ENCODE measurements around the gene CACNA1S. TPM values are rescaled to one million over a fixed set of nuclear protein-coding genes. Genes with fewer than 3 reads are reported as not detected.

Gene CACNA1S
- total and polyA plus RNA-seq, 8 donors = under 0.01 TPM; not detected in 7

- Histone ChIP-seq H3K9me3 (no peaks in the 10 kb centered on the region), H3K27me3 (no peaks in the 10 kb centered on the region), H3K27ac (no peak overlapping the region), H3K4me3 (no peak overlapping the region), H3K4me1 (no peaks in the 10 kb centered on the region), H3K36me3 (no peaks in the 10 kb centered on the region)
- FAIRE-seq (no peak), ATAC-seq (no peak), DNase-seq (peak in 1 of 6 donors; percentile 29)
- WGBS, 2 donors = 61 to 63% methylated on average over 4 of the region's 4 CpGs
- intact Hi-C loops (cut with DNase I) = no loop called here
- TF ChIP-seq, protein P1, sequence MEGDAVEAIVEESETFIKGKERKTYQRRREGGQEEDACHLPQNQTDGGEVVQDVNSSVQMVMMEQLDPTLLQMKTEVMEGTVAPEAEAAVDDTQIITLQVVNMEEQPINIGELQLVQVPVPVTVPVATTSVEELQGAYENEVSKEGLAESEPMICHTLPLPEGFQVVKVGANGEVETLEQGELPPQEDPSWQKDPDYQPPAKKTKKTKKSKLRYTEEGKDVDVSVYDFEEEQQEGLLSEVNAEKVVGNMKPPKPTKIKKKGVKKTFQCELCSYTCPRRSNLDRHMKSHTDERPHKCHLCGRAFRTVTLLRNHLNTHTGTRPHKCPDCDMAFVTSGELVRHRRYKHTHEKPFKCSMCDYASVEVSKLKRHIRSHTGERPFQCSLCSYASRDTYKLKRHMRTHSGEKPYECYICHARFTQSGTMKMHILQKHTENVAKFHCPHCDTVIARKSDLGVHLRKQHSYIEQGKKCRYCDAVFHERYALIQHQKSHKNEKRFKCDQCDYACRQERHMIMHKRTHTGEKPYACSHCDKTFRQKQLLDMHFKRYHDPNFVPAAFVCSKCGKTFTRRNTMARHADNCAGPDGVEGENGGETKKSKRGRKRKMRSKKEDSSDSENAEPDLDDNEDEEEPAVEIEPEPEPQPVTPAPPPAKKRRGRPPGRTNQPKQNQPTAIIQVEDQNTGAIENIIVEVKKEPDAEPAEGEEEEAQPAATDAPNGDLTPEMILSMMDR (IDR thresholded peaks at IDR 0.05) = no peak
These were observed 17.4 kb downstream of the CACNA1S start for GRCh38 chr1:201094832-201095231.

DNA sequence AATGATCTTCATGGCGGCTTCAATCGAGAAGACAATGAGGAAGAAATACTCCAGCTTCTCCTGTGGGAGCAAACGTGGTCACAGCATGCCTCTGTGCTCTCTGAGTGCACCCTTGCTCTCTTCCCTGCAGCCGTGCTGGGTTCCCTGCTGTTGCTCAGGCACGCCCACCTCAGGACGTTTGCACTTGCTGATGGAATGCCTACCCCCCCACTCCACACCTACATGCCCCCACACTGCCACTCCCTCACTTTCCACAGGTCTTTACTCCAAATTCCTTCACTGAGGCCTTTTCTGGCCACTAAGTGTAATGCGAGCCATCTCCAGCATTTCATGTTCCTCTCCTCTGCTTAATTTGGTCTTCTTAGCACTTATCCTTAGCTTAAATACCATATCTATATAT is 18.3 kb downstream of the CACNA1S start:
- 72 to 77% methylated on average over 7 of the region's 7 CpGs for WGBS, 2 donors
- no peak overlapping the region for H3K27ac ChIP-seq
- H3K4me3 ChIP-seq = no peak overlapping the region
- TF ChIP-seq, protein P1 (IDR thresholded peaks at IDR 0.05) = no peak
- H3K9me3 ChIP-seq = no peaks in the 10 kb centered on the region
- ATAC-seq = no peak
- FAIRE-seq = no peak
- H3K27me3 ChIP-seq = no peaks in the 10 kb centered on the region
- DNase-seq = peak in 1 of 6 donors; percentile 14
- intact Hi-C loops (cut with DNase I) = no loop called here
- no peaks in the 10 kb centered on the region for H3K36me3 ChIP-seq
- H3K4me1 ChIP-seq = no peaks in the 10 kb centered on the region

DNA sequence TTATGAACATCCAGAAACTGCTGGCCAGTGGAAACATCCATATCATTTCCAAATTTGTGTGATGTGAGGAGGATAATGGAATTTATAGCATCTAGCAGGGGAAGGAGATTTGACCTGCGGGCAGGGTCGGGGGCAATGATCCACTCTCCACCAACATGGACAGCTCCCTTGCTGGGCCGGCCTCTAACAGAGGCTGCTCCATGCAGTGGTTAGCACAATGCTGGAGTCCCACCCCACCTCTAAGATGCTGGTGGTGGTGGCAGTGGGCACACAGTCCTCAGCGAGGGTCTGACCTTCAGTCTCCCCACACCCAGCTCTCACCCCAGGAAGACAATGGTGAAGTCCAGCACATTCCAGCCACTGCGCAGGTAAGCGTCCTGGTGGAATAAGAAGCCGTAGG is 18.7 kb downstream of the CACNA1S start:
- no peak overlapping the region for H3K4me3 ChIP-seq
- ATAC-seq = no peak
- H3K27me3 ChIP-seq = no peaks in the 10 kb centered on the region
- TF ChIP-seq, protein P1 (IDR thresholded peaks at IDR 0.05) = no peak
- 81 to 88% methylated on average over 7 of the region's 7 CpGs for WGBS, 2 donors
- H3K36me3 ChIP-seq = no peaks in the 10 kb centered on the region
- no peaks in the 10 kb centered on the region for H3K9me3 ChIP-seq
- no peaks in the 10 kb centered on the region for H3K4me1 ChIP-seq
- FAIRE-seq = no peak
- intact Hi-C loops (cut with DNase I) = no loop called here
- DNase-seq = no peak
- H3K27ac ChIP-seq = no peak overlapping the region

GRCh38 chr1:201092738-201093137 is 19.5 kb downstream of the CACNA1S start:
- no peak for ATAC-seq
- no peak for FAIRE-seq
- no peaks in the 10 kb centered on the region for H3K27me3 ChIP-seq
- no peaks in the 10 kb centered on the region for H3K36me3 ChIP-seq
- no peak for DNase-seq
- H3K9me3 ChIP-seq = no peaks in the 10 kb centered on the region
- intact Hi-C loops (cut with DNase I) = no loop called here
- H3K4me1 ChIP-seq = no peaks in the 10 kb centered on the region
- no peak overlapping the region for H3K27ac ChIP-seq
- H3K4me3 ChIP-seq = no peak overlapping the region
- WGBS, 2 donors = 48% methylated on average over 3 of the region's 3 CpGs
- TF ChIP-seq, protein P1 (IDR thresholded peaks at IDR 0.05) = no peak

DNA sequence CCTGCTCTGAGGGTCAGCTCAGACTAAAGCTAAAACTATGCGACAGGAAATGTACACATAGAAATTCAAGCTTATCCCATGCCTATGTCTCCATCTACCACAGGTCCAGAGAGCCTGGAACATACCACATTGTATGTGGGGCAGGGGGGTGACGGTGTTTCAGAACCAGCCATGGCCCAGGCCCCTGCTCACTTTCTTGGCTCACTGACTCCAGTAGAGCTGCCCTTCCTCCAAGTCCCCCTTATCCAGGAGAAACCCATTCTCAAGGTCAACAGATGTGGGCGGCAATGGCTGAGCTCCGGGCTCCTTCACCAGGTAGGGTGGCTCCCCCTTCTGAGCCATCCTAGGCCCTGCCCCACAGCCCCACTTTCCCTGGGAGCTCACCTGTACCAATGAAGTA is 21.0 kb downstream of the CACNA1S start:
- no peaks in the 10 kb centered on the region for H3K36me3 ChIP-seq
- no peak overlapping the region for H3K27ac ChIP-seq
- intact Hi-C loops (cut with DNase I) = no loop called here
- no peaks in the 10 kb centered on the region for H3K9me3 ChIP-seq
- H3K4me3 ChIP-seq = no peak overlapping the region
- H3K27me3 ChIP-seq = no peaks in the 10 kb centered on the region
- WGBS, 2 donors = 68 to 76% methylated on average over 4 of the region's 4 CpGs
- no peaks in the 10 kb centered on the region for H3K4me1 ChIP-seq
- no peak for ATAC-seq
- FAIRE-seq = no peak
- TF ChIP-seq, protein P1 (IDR thresholded peaks at IDR 0.05) = no peak
- DNase-seq = no peak

Data from pancreas (tissue), 10 donors.